GM13977 (cell line): ENCODE data around the gene SBK3.

Experiments
- DNase-seq: peaks from one replicate; pipeline ENCODE4 v3.0.0; 2012; ENCODE audit warnings: low spot score
- in situ Hi-C: fragments of 300-500 bp; cut with MboI; formaldehyde crosslinking; loops from one replicate; pipeline ENCODE4 v1.12.0; 2022; ENCODE audit warnings: low sequenced_read_pairs, low pct_unique_long_range_greater_than_20kb, mixed read lengths, inconsistent platforms; ENCODE audit not compliant: unreplicated experiment
- TF ChIP-seq, protein P1 (sequence below): IDR thresholded peaks from 2 replicates; pipeline ENCODE4 v1.5.1; 2012; ENCODE audit warnings: mild to moderate bottlenecking, control low read depth; ENCODE audit not compliant: insufficient read depth; ENCODE audit errors: extremely low read depth, missing control alignments

Gene SBK3

DNA sequence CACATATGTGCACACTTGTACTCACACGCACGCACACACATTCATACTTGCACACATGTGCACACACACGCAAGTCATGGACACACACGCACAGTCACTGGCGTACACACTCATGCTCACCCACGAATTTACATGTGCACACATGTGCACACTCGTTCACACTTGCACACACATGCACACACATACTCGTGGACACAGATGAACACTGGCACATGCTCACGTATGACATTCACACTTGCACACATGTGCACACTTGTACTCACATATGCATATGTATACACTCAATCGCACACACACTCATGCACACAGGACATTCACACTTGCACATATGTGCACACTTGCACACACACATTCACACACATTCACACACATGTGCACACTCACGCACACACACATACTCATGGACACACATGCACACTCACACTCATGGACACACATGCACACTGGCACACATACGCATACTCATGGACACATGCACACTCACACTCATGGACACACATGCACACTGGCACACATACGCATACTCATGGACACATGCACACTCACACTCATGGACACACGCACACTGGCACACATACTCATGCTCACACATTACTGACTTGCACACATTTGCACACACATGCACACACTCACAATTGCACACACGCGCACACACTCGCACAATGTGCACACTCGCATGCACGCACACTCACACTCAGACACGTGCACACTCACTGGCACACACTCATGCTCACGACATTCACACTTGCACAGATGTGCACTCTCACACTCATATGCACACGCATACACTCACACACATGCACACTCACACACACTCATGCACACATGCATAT is 17.9 kb downstream of the SBK3 start:
- DNase-seq, result no peak
- TF ChIP-seq, protein P1, sequence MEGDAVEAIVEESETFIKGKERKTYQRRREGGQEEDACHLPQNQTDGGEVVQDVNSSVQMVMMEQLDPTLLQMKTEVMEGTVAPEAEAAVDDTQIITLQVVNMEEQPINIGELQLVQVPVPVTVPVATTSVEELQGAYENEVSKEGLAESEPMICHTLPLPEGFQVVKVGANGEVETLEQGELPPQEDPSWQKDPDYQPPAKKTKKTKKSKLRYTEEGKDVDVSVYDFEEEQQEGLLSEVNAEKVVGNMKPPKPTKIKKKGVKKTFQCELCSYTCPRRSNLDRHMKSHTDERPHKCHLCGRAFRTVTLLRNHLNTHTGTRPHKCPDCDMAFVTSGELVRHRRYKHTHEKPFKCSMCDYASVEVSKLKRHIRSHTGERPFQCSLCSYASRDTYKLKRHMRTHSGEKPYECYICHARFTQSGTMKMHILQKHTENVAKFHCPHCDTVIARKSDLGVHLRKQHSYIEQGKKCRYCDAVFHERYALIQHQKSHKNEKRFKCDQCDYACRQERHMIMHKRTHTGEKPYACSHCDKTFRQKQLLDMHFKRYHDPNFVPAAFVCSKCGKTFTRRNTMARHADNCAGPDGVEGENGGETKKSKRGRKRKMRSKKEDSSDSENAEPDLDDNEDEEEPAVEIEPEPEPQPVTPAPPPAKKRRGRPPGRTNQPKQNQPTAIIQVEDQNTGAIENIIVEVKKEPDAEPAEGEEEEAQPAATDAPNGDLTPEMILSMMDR, result no peak
- in situ Hi-C loops, result no loop called here

DNA sequence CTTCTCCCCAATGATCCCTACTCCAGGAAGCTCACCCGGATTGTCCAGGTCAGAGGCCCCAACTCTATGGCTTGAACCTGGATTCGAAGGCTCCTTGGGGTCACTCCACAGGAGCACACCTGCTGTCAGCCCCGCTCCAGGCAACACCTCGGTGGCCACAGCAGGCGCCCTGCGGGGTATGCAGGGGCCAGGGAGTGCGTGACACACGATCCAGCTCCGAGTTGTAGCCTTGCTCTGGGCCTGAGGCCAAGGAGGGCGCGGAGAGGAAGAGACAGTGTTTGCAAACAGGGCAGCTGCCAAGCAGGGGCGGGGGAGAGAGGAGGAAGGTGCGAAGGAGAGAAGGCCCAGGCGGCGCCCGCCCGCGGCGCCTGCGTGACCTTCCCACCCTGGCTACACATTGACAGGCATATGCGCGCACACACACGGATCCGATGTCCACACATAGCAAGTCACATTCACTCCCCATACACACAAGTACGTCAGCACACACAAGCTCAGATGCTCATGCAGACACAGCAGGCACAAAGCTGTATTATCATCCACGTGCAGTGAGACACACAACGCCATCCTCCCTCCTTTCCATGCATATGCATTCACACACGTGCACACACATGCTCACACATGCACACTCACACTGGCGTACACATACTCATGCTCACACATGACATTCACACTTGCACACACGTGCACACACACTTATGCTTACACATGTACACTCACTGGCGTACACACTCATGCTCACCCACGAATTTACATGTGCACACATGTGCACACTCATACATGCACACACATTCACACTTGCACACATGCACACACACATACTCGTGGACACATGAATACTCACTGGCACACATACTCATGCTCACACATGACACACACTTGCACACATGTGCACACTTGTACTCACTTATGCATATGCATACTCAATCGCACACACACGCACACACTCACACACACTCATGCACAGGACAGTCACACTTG is 18.8 kb downstream of the SBK3 start:
- in situ Hi-C loops, result no loop called here
- TF ChIP-seq, protein P1, result no peak
- DNase-seq, result no peak

DNA sequence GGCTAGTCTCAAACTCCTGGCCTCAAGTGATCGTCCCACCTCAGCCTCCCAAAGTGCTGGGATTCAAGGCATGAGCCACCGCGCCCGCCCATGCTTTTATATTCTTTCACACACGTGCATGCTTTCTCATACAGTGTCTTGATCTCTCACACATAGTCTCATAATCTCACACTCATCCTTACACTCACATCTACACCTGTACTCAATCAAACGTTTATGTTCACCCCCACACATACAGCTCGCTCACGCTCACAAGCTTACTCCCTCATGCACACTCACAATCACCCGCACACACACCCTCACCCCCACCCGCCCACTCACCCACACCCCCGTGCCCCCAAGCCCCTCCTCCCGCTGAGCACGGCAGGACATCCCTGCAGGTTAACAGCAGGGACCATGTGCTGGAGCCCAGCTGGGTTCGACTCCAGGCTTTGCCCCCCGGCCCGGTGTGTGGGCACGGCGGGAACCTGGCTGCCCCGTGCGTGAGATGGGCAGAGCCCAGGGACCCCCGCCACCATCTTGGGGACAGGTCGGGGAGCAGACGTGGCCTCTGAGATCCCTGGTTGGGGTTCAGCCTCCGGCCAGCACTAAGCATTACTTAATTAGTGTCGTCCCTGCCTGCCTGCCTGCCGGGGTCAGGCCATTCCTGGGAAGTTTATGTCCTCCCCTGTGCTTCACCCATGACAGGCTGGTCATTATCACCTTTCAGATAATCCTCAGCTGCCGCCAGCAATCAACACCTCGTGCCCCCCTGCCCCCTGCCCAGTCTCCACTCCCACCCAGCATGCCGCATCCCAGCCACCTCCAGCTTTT is 19.8 kb downstream of the SBK3 start:
- TF ChIP-seq, protein P1, result no peak
- in situ Hi-C loops, result no loop called here
- no peak for DNase-seq

DNA sequence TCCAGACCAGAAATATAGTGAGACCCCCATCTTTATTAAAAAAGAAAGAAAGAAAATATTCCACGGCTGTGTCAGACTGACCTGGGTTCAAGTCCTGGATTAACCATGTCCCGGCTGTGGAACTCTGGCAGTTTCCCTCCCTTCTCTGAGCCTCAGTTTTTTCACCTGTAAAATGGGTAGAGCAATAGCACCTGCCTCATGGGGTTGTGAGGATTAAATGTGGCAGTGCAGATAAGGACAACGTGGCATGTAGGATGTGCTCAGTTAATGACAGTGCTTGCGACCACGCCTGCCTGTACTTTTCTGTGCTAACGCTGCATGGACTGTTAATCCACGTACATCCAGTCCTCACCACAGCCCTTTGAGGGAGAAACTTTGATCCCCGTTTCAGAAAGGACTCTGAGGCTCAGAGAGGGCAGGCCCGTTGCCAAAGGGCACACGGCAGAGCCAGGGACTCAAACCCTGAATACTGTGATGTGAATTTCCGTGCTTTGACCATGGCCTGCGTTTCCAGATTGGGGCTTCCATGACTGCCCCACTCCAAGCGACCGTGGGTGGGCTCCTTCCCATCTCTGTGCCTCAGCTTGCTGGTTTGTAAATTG is 24.6 kb downstream of the SBK3 start:
- no peak for DNase-seq
- TF ChIP-seq, protein P1, result no peak
- in situ Hi-C loops, result no loop called here

DNA sequence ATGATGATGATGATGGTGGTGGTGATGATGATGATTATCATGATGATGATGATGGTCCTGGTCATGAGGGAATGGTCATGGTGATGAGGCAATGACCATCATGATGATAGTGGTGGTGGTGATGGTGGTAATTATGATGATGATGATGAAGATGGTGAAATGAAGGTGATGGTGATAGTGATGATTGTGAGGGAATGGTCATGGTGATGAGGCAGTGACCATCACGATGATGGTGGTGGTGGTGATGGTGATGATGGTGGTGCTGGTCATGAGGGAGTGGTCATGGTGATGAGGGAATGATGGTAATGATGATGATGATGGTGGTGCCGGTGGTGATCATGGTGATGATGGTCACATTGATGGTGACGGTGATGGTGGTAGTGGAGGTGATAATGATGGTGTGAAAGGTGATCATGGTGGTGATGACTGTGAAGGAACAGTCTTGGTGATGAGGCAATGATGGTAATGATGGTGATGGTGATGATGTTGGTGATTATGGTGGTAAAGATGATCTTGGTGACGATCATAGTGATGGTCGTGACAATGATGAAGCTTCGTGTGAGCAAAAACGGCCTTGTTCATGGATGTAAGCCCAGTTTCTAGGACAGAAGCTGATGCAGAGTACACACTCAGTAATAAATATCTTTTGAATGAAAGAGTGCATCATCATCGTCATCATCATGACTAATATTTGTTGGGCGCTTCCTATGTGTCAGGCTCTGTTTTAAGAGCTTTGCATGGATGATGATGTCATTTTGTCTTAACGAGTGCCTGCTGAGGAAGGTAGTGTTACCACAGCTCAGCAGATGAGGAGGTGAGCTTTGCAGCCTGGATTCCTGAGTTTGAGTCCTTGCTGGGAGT is 25.7 kb downstream of the SBK3 start:
- in situ Hi-C loops, result no loop called here
- no peak for DNase-seq
- TF ChIP-seq, protein P1, result no peak
